CD4-positive, alpha-beta T cell treated with Interleukin-15 for 4 hours (primary cell): Measurements from ENCODE around the gene BMPR2.

Source experiments
- DNase-seq: peaks from one replicate; pipeline ENCODE4 v3.0.0-alpha.2; 2020; ENCODE audit warnings: low spot score

The BMPR2 gene

GRCh38 chr2:202599911-202600310 is 223.8 kb downstream of the BMPR2 start:
- no peak for DNase-seq

DNA sequence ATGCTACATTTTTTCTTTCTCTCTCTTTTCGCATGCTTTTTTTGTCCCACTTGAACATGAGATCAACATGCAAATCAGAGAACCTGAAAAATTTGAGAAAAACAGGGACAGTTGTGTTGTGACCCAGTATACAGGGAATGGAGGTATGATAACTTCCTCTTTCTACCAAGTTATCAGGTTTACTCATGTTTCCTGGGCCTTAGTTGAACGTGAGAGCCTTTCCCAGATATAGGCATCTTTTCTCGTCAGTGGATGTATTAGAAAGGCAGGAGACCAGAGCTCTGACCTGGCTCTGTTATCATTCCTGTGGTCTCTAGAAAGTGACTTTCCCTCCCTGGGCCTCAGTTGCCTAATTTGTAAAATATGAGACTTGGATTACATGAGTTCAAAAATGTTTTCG is 228.6 kb downstream of the BMPR2 start:
- DNase-seq, result no peak

DNA sequence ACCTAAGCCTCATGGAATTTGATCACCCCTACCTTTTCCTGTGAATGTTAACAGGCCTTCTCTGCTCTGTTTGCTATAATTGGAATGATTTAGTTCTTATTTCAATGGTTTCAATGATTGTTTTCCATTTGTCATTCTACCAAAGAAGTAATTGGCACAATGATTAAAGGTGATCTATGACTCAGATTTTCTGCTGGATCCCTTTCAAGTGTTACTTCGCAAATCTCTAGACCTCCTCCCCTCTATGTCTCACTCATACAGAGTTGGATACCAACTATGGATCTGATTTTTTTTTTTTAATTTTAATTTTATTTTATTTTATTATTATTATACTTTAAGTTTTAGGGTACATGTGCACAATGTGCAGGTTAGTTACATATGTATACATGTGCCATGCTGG is 229.0 kb downstream of the BMPR2 start:
- DNase-seq, result no peak

GRCh38 chr2:202608142-202608852 is 232.2 kb downstream of the BMPR2 start:
- no peak for DNase-seq

DNA sequence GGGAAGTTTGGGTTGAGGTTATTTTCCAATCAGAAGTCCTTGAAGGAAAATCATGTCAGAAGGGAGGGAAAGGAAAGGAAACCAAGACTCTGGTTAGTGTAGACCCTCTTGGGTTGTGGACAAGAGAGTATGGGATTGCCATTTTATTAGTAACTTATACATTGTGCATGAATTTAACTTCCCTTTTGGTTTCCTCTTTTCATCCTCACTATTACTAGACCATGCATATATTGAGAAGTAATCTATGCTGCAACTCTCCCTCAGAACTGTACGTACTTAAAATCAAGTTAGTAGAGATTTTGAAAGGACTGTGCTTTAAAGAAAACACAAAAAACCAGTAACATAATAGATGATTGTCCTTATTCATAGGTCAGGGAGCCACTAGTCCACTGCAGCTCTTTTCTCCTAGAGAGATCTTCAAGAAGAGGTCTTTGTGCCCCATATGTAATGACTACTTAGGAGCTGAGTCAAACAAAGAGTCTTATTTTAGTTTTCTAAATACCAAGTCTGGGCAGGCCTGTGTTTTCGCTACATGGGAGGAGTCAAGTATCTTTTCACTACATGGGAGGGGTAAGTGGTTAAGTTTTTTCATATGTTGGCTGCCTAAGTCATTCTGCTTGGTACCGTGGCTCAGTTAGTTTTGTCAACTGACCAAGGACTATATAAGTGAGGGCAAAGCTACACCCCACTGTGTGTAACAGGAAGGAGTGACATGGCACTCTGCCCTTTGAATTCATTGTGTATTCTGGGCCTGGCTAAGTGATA is 233.4 kb downstream of the BMPR2 start:
- no peak for DNase-seq

GRCh38 chr2:202610380-202610779 is 234.3 kb downstream of the BMPR2 start:
- DNase-seq, result no peak

DNA sequence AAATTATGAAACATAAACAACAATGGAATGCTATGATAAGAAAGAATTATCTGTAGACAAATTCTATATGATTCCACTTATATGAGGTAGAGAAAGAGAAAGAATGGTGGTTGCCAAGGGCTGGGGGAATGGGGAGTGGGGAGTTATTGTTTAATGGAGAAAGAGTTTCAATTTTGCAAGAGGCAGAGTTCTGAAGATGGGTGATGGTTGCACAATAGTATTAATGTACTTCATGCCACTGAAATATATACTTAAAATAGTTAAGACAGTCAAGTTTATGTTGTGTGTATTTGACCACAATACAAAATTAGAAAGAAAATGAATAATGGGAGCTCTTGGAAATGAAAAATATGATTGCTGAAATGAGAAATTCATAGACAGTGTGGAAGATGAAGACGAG is 236.0 kb downstream of the BMPR2 start:
- no peak for DNase-seq

GRCh38 chr2:202613479-202613878 is 237.4 kb downstream of the BMPR2 start:
- DNase-seq, result no peak
